ENCODE data around the gene EHD4. TPM values are rescaled to one million over a fixed set of nuclear protein-coding genes. Genes with fewer than 3 reads are reported as not detected.

The EHD4 gene
- total RNA-seq, 1 donor from 2014 or later = 9.1 TPM

GRCh38 chr15:41939986-41940385 lies 32.4 kb downstream of the EHD4 start:
- intact Hi-C loops (cut with micrococcal nuclease) = loop anchor here (5.0 kb wide), 1 partner anchor 38 kb away; no protein-coding TSS in a partner anchor

GRCh38 chr15:41937568-41937923 lies 34.8 kb downstream of the EHD4 start:
- intact Hi-C loops (cut with micrococcal nuclease) = loop anchor here (1.0 to 5.0 kb wide), 4 partner anchors 35 to 163 kb away; partner anchors contain the start of genes EHD4 and MAPKBP1

GRCh38 chr15:41936649-41937567 lies 35.4 kb downstream of the EHD4 start:
- intact Hi-C loops (cut with micrococcal nuclease) = loop anchor here (1.0 to 5.0 kb wide), 4 partner anchors 35 to 163 kb away; partner anchors contain the start of genes EHD4 and MAPKBP1

- intact Hi-C loops (cut with micrococcal nuclease) = loop anchor here (2.0 to 5.0 kb wide), 3 partner anchors 34 to 109 kb away; partner anchors contain the start of gene EHD4
These were observed 36.2 kb downstream of the EHD4 start for GRCh38 chr15:41936155-41936554.

GRCh38 chr15:41935566-41936020 lies 36.8 kb downstream of the EHD4 start:
- intact Hi-C loops (cut with micrococcal nuclease) = loop anchor here (2.0 to 5.0 kb wide), 3 partner anchors 33 to 109 kb away; partner anchors contain the start of gene EHD4

GRCh38 chr15:41934843-41935242 lies 37.5 kb downstream of the EHD4 start:
- intact Hi-C loops (cut with micrococcal nuclease) = loop anchor here (5.0 kb wide), 1 partner anchor 33 kb away; no protein-coding TSS in a partner anchor

GRCh38 chr15:41933771-41934170 lies 38.6 kb downstream of the EHD4 start:
- intact Hi-C loops (cut with micrococcal nuclease) = no loop called here

- intact Hi-C loops (cut with micrococcal nuclease) = no loop called here
These were observed 39.0 kb downstream of the EHD4 start for GRCh38 chr15:41933326-41933725.

- intact Hi-C loops (cut with micrococcal nuclease) = no loop called here
These were observed 39.7 kb downstream of the EHD4 start for GRCh38 chr15:41932511-41933289.

- intact Hi-C loops (cut with micrococcal nuclease) = no loop called here
These were observed 40.3 kb downstream of the EHD4 start for GRCh38 chr15:41932101-41932500.

GRCh38 chr15:41930867-41931222 lies 41.5 kb downstream of the EHD4 start:
- intact Hi-C loops (cut with micrococcal nuclease) = no loop called here

- intact Hi-C loops (cut with micrococcal nuclease) = no loop called here
These were observed 42.0 kb downstream of the EHD4 start for GRCh38 chr15:41930221-41930866.

GRCh38 chr15:41928637-41929620 lies 43.4 kb downstream of the EHD4 start:
- intact Hi-C loops (cut with micrococcal nuclease) = no loop called here

GRCh38 chr15:41928100-41928499 lies 44.3 kb downstream of the EHD4 start:
- intact Hi-C loops (cut with micrococcal nuclease) = no loop called here

- intact Hi-C loops (cut with micrococcal nuclease) = no loop called here
These were observed 44.8 kb downstream of the EHD4 start for GRCh38 chr15:41927536-41927935.

GRCh38 chr15:41926185-41927056 lies 45.9 kb downstream of the EHD4 start:
- intact Hi-C loops (cut with micrococcal nuclease) = no loop called here

- intact Hi-C loops (cut with micrococcal nuclease) = no loop called here
These were observed 47.2 kb downstream of the EHD4 start for GRCh38 chr15:41925086-41925608.

GRCh38 chr15:41923401-41923997 lies 48.9 kb downstream of the EHD4 start:
- intact Hi-C loops (cut with micrococcal nuclease) = no loop called here
